Upper lobe of right lung (tissue), 1 donor: Measurements from ENCODE around the gene MTMR3. TPM values are rescaled to one million over a fixed set of nuclear protein-coding genes. Genes with fewer than 3 reads are reported as not detected.
A peak's percentile ranks its signal among the peaks of the same experiment; 100 is the strongest.

Source experiments
- ATAC-seq: fragments of 200-7000 bp; cut with Tn5 transposase; one replicate; pipeline ENCODE4 v1.9.1; 2020; ENCODE audit warnings: mild to moderate bottlenecking, moderate library complexity
- DNase-seq: peaks from one replicate; pipeline ENCODE4 v3.0.0-alpha.2; 2020
- H3K27ac ChIP-seq: fragments of 200-600 bp; one replicate; pipeline ENCODE4 v1.8.0; 2022
- H3K27me3 ChIP-seq: fragments of 200-600 bp; one replicate; pipeline ENCODE4 v1.8.0; 2022; ENCODE audit warnings: mild to moderate bottlenecking
- H3K36me3 ChIP-seq: fragments of 200-600 bp; one replicate; pipeline ENCODE4 v1.8.0; 2022
- H3K4me1 ChIP-seq: fragments of 200-600 bp; one replicate; pipeline ENCODE4 v1.8.0; 2022
- H3K4me3 ChIP-seq: fragments of 200-600 bp; one replicate; pipeline ENCODE4 v1.8.0; 2022; ENCODE audit warnings: mild to moderate bottlenecking
- H3K9me3 ChIP-seq: fragments of 200-600 bp; one replicate; pipeline ENCODE4 v1.8.0; 2022
- CTCF ChIP-seq: fragments of 200-600 bp; IDR thresholded peaks from one replicate; pipeline ENCODE4 v1.8.0; 2022; ENCODE audit warnings: antibody characterized with exemption
- intact Hi-C: fragments of 100-400 bp; cut with DNase I; formaldehyde crosslinking; loops from one replicate; pipeline ENCODE4 v1.11.0; 2022
- total RNA-seq: library from RNA; stranded (reverse); fragmentation: NEBNext Ultra II Directional; extraction: Animal tissue kit (Norgen Biotek cat#: 25700); gene quantifications from one replicate; pipeline ENCODE4 v1.2.1, GENCODE V29; 2021
- donor health status: DM: no; HTN: yes; CAD: no; lungs with severe emphysema.

The MTMR3 gene
- total RNA-seq, 1 donor from 2014 or later: 50.6 TPM

- TF ChIP-seq CTCF: no peak
- DNase-seq: no peak
- no peaks in the 10 kb centered on the region for H3K4me1 ChIP-seq
- no peak overlapping the region for H3K4me3 ChIP-seq
- H3K27me3 ChIP-seq: no peaks in the 10 kb centered on the region
- no peaks in the 10 kb centered on the region for H3K36me3 ChIP-seq
- no peak for ATAC-seq
- H3K27ac ChIP-seq: no peak overlapping the region
- intact Hi-C loops: no loop called here
- no peaks in the 10 kb centered on the region for H3K9me3 ChIP-seq
Measured at GRCh38 chr22:29872144-29872893, 10.7 kb upstream of the MTMR3 start.

- no peaks in the 10 kb centered on the region for H3K4me1 ChIP-seq
- ATAC-seq (peak; percentile 86), DNase-seq (no peak)
- no peak for TF ChIP-seq CTCF
- intact Hi-C loops: no loop called here
- H3K27ac ChIP-seq: no peak overlapping the region
- no peak overlapping the region for H3K4me3 ChIP-seq
- no peaks in the 10 kb centered on the region for H3K27me3 ChIP-seq
- no peaks in the 10 kb centered on the region for H3K9me3 ChIP-seq
- no peaks in the 10 kb centered on the region for H3K36me3 ChIP-seq
Measured at GRCh38 chr22:29872989-29873388, 10.0 kb upstream of the MTMR3 start.

DNA sequence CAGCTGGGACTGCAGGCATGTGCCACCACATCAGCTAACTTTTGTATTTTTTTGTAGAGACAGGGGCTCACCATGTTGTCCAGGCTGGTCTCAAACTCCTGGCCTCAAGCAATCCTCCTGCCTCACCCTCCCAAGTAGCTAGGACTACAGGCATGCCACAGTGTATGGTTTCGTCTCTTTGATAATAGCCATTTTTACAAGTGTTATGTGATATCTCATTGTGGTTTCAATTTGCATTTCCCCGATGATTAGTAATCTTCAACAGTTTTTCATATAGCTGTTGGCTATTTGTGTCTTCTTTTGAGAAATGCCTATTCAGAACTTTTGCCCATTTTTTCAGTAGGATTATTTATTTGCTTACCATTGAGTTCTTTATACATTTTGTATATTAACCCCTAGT lies 9.0 kb upstream of the MTMR3 start:
- no peak overlapping the region for H3K27ac ChIP-seq
- DNase-seq: no peak
- H3K27me3 ChIP-seq: no peaks in the 10 kb centered on the region
- ATAC-seq: no peak
- no peaks in the 10 kb centered on the region for H3K36me3 ChIP-seq
- intact Hi-C loops: no loop called here
- no peak for TF ChIP-seq CTCF
- no peaks in the 10 kb centered on the region for H3K4me1 ChIP-seq
- no peak overlapping the region for H3K4me3 ChIP-seq
- no peaks in the 10 kb centered on the region for H3K9me3 ChIP-seq

DNA sequence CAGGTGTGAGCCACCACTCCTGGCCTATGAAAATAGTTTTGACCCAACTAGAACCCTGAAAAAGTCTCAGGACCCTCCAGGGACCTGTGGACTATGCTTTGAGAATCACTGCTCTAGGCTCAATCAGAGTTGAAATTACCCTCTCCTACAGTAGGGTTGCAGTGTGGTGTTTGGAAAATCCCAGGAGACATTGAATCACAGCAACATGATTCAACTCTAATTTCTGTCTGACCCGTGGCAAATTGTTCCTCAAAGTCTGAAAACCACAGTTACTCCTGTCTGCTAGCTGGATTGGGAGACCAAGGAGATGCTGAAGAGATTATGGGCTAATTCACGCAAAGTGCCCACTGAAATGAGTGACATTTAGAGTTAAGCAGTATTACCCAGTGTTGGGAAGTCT lies 5.4 kb upstream of the MTMR3 start:
- Histone ChIP-seq H3K36me3 (no peaks in the 10 kb centered on the region), H3K4me3 (no peak overlapping the region), H3K27ac (no peak overlapping the region), H3K4me1 (no peaks in the 10 kb centered on the region), H3K27me3 (no peaks in the 10 kb centered on the region), H3K9me3 (no peaks in the 10 kb centered on the region)
- TF ChIP-seq CTCF: no peak
- DNase-seq: no peak
- intact Hi-C loops: no loop called here
- ATAC-seq: no peak

DNA sequence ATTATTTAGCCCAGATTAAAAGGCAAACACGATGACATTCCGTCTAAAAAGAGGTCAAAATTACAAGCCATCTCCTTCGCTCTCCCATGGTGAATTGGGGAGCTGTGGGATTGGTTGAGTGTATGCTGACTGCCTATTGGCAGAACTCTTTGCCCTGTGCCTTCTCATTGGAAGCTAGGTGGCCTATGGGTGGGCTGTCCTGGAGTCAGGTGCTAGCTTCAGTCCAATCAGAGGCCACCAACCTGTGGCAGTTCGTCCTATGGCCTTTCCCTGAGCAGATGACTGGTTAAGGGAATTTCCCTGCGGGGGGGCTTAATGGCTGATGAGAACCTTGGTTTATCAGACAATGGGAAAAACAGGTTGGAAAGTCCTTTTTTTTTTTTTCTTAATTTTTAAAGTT lies 3.2 kb upstream of the MTMR3 start:
- intact Hi-C loops: no loop called here
- ATAC-seq: no peak

More for the DNA sequence above, 3.2 kb upstream of the MTMR3 start:
- Histone ChIP-seq H3K9me3 (no peaks in the 10 kb centered on the region), H3K36me3 (no peaks in the 10 kb centered on the region), H3K4me3 (no peak overlapping the region), H3K27ac (no peak overlapping the region), H3K27me3 (no peaks in the 10 kb centered on the region), H3K4me1 (peaks cover 8% of the 10 kb centered on the region)
- DNase-seq: no peak
- no peak for TF ChIP-seq CTCF
